GM12878 (cell line): Measurements from ENCODE around the gene DIAPH3. TPM values are rescaled to one million over a fixed set of nuclear protein-coding genes. Genes with fewer than 3 reads are reported as not detected.

Experiments
- ATAC-seq: fragments of 200-7000 bp; cut with Tn5 transposase; 3 replicates; pipeline ENCODE4 v1.9.1; 2020; ENCODE audit warnings: mild to moderate bottlenecking, moderate library complexity
- BruUV-seq: library from RNA; stranded (reverse); fragments of 400-500 nt; replicated peaks from 2 replicates; lab custom pipeline; 2021; lab: Mats Ljungman, UMichigan
- CTCF ChIA-PET: fragments of 300-600 bp; sonication (Branson Sonifier 250); formaldehyde crosslinking; extraction: SDS; loops from one replicate; lab custom pipeline; 2021; ENCODE audit warnings: inconsistent platforms; lab: Yijun Ruan, JAX
- POLR2A ChIA-PET: fragments of 350-600 bp; formaldehyde crosslinking; extraction: SDS; loops from one replicate; lab custom pipeline; 2021; ENCODE audit warnings: inconsistent platforms; lab: Charles Lee
- RAD21 ChIA-PET: fragments of 300-600 bp; sonication (Branson Sonifier 250); formaldehyde crosslinking; loops from one replicate; lab custom pipeline; 2023; ENCODE audit warnings: antibody characterized with exemption; ENCODE audit not compliant: unreplicated experiment; lab: Charles Lee
- SMC1A ChIA-PET: fragments of 300-600 bp; sonication (Branson Sonifier 250); formaldehyde crosslinking; loops from one replicate; lab custom pipeline; 2023; ENCODE audit not compliant: unreplicated experiment, uncharacterized antibody; lab: Charles Lee
- DNase-seq: peaks from one replicate; pipeline ENCODE4 v3.0.0-alpha.2; 2011; ENCODE audit warnings: low read depth, low spot score
- FAIRE-seq: peaks from 3 replicates; lab custom pipeline; 2011; peaks lifted over from hg19 to GRCh38; lab: Jason Lieb, UNC
- H2AFZ ChIP-seq: 2 replicates; pipeline ENCODE4 v1.6.0; 2011; ENCODE audit warnings: low read depth, low read length, control low read depth; ENCODE audit not compliant: control insufficient read depth
- H3K27ac ChIP-seq: 2 replicates; pipeline ENCODE4 v1.5.1; 2011; ENCODE audit warnings: control low read depth; ENCODE audit not compliant: control insufficient read depth, insufficient read depth
- H3K27me3 ChIP-seq, 2 experiments: replicated peaks in 1 of 2; 2 replicates each; pipeline versions ENCODE4 v1.6.0 to v1.6.1; 2011; ENCODE audit warnings: low read length in 1 of 2; ENCODE audit not compliant: control insufficient read depth in 2 of 2, insufficient read depth in 2 of 2
- H3K36me3 ChIP-seq, 2 experiments: 2 replicates each; pipeline ENCODE4 v1.5.1; 2011; ENCODE audit warnings: low read length in 1 of 2; ENCODE audit not compliant: control insufficient read depth in 2 of 2, insufficient read depth in 2 of 2
- H3K4me1 ChIP-seq: 2 replicates; pipeline ENCODE4 v1.6.1; 2011; ENCODE audit warnings: mild to moderate bottlenecking, low read length, moderate library complexity, mixed read lengths; ENCODE audit not compliant: control insufficient read depth, insufficient read depth
- H3K4me2 ChIP-seq: 2 replicates; pipeline ENCODE4 v1.6.0; 2011; ENCODE audit warnings: control low read depth; ENCODE audit not compliant: control insufficient read depth, insufficient read depth
- H3K4me3 ChIP-seq: fragments of 200-600 bp; sonication (generic); 2 replicates; pipeline ENCODE4 v1.5.1; 2016
- H3K79me2 ChIP-seq: 2 replicates; pipeline ENCODE4 v1.6.0; 2011; ENCODE audit warnings: low read length; ENCODE audit not compliant: control insufficient read depth, insufficient read depth
- H3K9ac ChIP-seq: 2 replicates; pipeline ENCODE4 v1.8.0; 2011; ENCODE audit warnings: low read length, control low read depth, mixed read lengths; ENCODE audit not compliant: control insufficient read depth, insufficient read depth
- H3K9me3 ChIP-seq: replicated peaks from 3 replicates; pipeline ENCODE4 v1.5.1; 2011; ENCODE audit warnings: mild to moderate bottlenecking, low read length; ENCODE audit not compliant: control insufficient read depth, insufficient read depth
- H4K20me1 ChIP-seq: 2 replicates; pipeline ENCODE4 v1.6.0; 2011; ENCODE audit not compliant: control insufficient read depth, insufficient read depth
- HDAC6 ChIP-seq: fragments of 200-600 bp; sonication (generic); IDR thresholded peaks from one replicate; pipeline ENCODE4 v1.8.0; 2017; ENCODE audit warnings: antibody characterized with exemption; ENCODE audit not compliant: unreplicated experiment
- IKZF2 ChIP-seq, 2 experiments: fragments of 450-650 bp; IDR thresholded peaks; 2 replicates each; pipeline ENCODE4 v1.6.1; 2017; ENCODE audit warnings: mild to moderate bottlenecking in 2 of 2, moderate library complexity in 2 of 2
- IRF4 ChIP-seq: IDR thresholded peaks from 2 replicates; pipeline ENCODE4 v1.6.1; 2011; ENCODE audit warnings: low read depth, low read length
- JUNB ChIP-seq: IDR thresholded peaks from 2 replicates; pipeline ENCODE4 v1.6.1; 2016; ENCODE audit warnings: antibody characterized with exemption, mild to moderate bottlenecking
- JUND ChIP-seq: IDR thresholded peaks from 2 replicates; pipeline ENCODE4 v1.6.1; 2012; ENCODE audit warnings: low read depth, mild to moderate bottlenecking, low read length, improper control_type of control experiment, moderate library complexity
- KLF5 ChIP-seq: fragments of 450-650 bp; IDR thresholded peaks from 2 replicates; pipeline ENCODE4 v1.6.1; 2014; ENCODE audit warnings: mild to moderate bottlenecking; ENCODE audit not compliant: partially characterized antibody
- LARP7 ChIP-seq: fragments of 450-650 bp; IDR thresholded peaks from 2 replicates; pipeline ENCODE4 v1.6.1; 2017; ENCODE audit warnings: mild to moderate bottlenecking
- MAX ChIP-seq: IDR thresholded peaks from 2 replicates; pipeline ENCODE4 v1.6.1; 2012; ENCODE audit warnings: low read depth, low read length, improper control_type of control experiment
- MEF2B ChIP-seq: fragments of 450-650 bp; IDR thresholded peaks from 2 replicates; pipeline ENCODE4 v1.6.1; 2018; ENCODE audit warnings: mild to moderate bottlenecking, moderate library complexity; ENCODE audit not compliant: partially characterized antibody, poor library complexity, severe bottlenecking
- MTA2 ChIP-seq: fragments of 450-650 bp; IDR thresholded peaks from 2 replicates; pipeline ENCODE4 v1.6.1; 2016; ENCODE audit warnings: low read depth, mild to moderate bottlenecking, moderate library complexity
- MXI1 ChIP-seq: fragments of 150-350 bp; IDR thresholded peaks from 2 replicates; pipeline ENCODE4 v1.6.1; 2011; ENCODE audit warnings: low read depth, mild to moderate bottlenecking, inconsistent platforms, low read length, improper control_type of control experiment
- NBN ChIP-seq: fragments of 450-650 bp; IDR thresholded peaks from 2 replicates; pipeline ENCODE4 v1.6.1; 2016
- NR2C1 ChIP-seq: fragments of 450-650 bp; IDR thresholded peaks from 2 replicates; pipeline ENCODE4 v1.6.1; 2017; ENCODE audit warnings: antibody characterized with exemption, mild to moderate bottlenecking, moderate library complexity
- NR2F1 ChIP-seq: fragments of 450-650 bp; conservative IDR thresholded peaks from 2 replicates; pipeline ENCODE4 v1.6.1; 2017; ENCODE audit warnings: mild to moderate bottlenecking
- RELB ChIP-seq: fragments of 450-650 bp; IDR thresholded peaks from 2 replicates; pipeline ENCODE4 v1.6.1; 2017; ENCODE audit warnings: low read depth, mild to moderate bottlenecking, moderate library complexity
- SMARCA5 ChIP-seq: fragments of 450-650 bp; IDR thresholded peaks from 2 replicates; pipeline ENCODE4 v1.6.1; 2017; ENCODE audit warnings: mild to moderate bottlenecking
- WGBS: methylation state at CpG from one replicate; pipeline ENCODE4 v1.1.6; 2016; ENCODE audit warnings: low lambda C conversion rate; ENCODE audit not compliant: insufficient replicate concordance, insufficient coverage; ENCODE audit errors: missing lambda C conversion rate; 5-methylcytosine and 5-hydroxymethylcytosine counted together
- in situ Hi-C: fragments of 300-500 bp; cut with MboI; formaldehyde crosslinking; loops from 9 replicates; pipeline ENCODE4 v1.14.3; 2018; ENCODE audit warnings: mixed read lengths
- intact Hi-C: fragments of 100-400 bp; cut with micrococcal nuclease; formaldehyde crosslinking; loops from one replicate; pipeline ENCODE4 v1.14.2; 2022; ENCODE audit not compliant: unreplicated experiment
- polyA plus RNA-seq, 11 experiments: library from polyadenylated mRNA; depleted of rRNA in 4 of 11; unstranded in 6 of 11; stranded (reverse) in 5 of 11; fragments of >200 nt; fragmentation: Nextera tagmentation in 4 of 11; fragmentation: Illumina TruSeq in 1 of 11; extraction: Ambion mirVana in 4 of 11; extraction: Trizol in 1 of 11; gene quantifications; 1 replicate in 1 of 11; 2 replicates in 10 of 11; pipeline versions ENCODE4 v1.2.1 to v1.2.3, GENCODE V29; 2011 to 2016; ENCODE audit warnings: inconsistent platforms in 2 of 11, missing spikeins in 2 of 11, low read depth in 1 of 11
- total RNA-seq, 4 experiments: library from RNA; depleted of rRNA in 3 of 4; stranded (reverse); fragments of >200 nt in 3 of 4; fragmentation: Illumina TruSeq in 1 of 4; extraction: Trizol in 1 of 4; gene quantifications; 2 replicates each; pipeline versions ENCODE4 v1.2.1 to v1.2.3, GENCODE V29; 2013 to 2021

Gene DIAPH3
- total and polyA plus RNA-seq, 10 of the 15 experiments (the other 5 are each of a cell fraction or from before 2014, with no cell fraction given) = 10.1 to 25.2 (median 15.4) TPM

- in situ Hi-C loops (no loop called here), intact Hi-C loops (no loop called here)
- no TSS peak for BruUV-seq
- Histone ChIP-seq H3K36me3 (no peaks in the 10 kb centered on the region), H2AFZ (no peak overlapping the region), H3K9ac (no peak overlapping the region), H4K20me1 (no peaks in the 10 kb centered on the region), H3K4me2 (no peak overlapping the region)
- DNase-seq (no peak), FAIRE-seq (no peak), ATAC-seq (no peak)
- SMC1A ChIA-PET = no interaction called here
- TF ChIP-seq MXI1 (no peak), LARP7 (no peak), HDAC6 (no peak), SMARCA5 (no peak), NR2F1 (no peak), NR2C1 (no peak)
- TF ChIP-seq, all 136 proteins: peak for 0
- no peaks in the 10 kb centered on the region for H3K9me3 ChIP-seq
- H3K27ac ChIP-seq = no peak overlapping the region
- no peaks in the 10 kb centered on the region for H3K27me3 ChIP-seq
- RAD21 ChIA-PET = no interaction called here
- H3K4me1 ChIP-seq = no peaks in the 10 kb centered on the region
- POLR2A ChIA-PET = no interaction called here
- H3K4me3 ChIP-seq = no peak overlapping the region
- no peaks in the 10 kb centered on the region for H3K79me2 ChIP-seq
- CTCF ChIA-PET = interaction anchor here (1.0 kb wide), 1 partner anchor 9 kb away, joined by 4 read pairs; no protein-coding TSS in a partner anchor
- 95% methylated on average over 2 of the region's 2 CpGs for WGBS
These were observed 383.7 kb downstream of the DIAPH3 start for GRCh38 chr13:59780058-59780457.

- RAD21 ChIA-PET = interaction anchor here (0.6 to 1.1 kb wide), 2 partner anchors 95 to 371 kb away, joined by 3 read pairs; no protein-coding TSS in a partner anchor
- no peaks in the 10 kb centered on the region for H4K20me1 ChIP-seq
- ATAC-seq (peak; percentile 92), DNase-seq (peak; percentile 17), FAIRE-seq (peak; percentile 35)
- no TSS peak for BruUV-seq
- no peak overlapping the region for H3K9ac ChIP-seq
- H3K9me3 ChIP-seq = no peaks in the 10 kb centered on the region
- no peaks in the 10 kb centered on the region for H3K79me2 ChIP-seq
- no peaks in the 10 kb centered on the region for H3K27me3 ChIP-seq
- no peak overlapping the region for H3K4me3 ChIP-seq
- no peak overlapping the region for H3K4me2 ChIP-seq
- POLR2A ChIA-PET = interaction anchor here (1.7 kb wide), 1 partner anchor 13 kb away, joined by 4 read pairs; no protein-coding TSS in a partner anchor
- SMC1A ChIA-PET = interaction anchor here (1.2 kb wide), 1 partner anchor 22 kb away, joined by 3 read pairs; no protein-coding TSS in a partner anchor
- WGBS = 74% methylated on average over 5 of the region's 5 CpGs
- intact Hi-C loops = loop anchor here (10.0 kb wide), 3 partner anchors 302 to 658 kb away; no protein-coding TSS in a partner anchor
- no peaks in the 10 kb centered on the region for H3K4me1 ChIP-seq
- CTCF ChIA-PET = interaction anchor here (0.7 to 1.5 kb wide), 4 partner anchors 12 to 98 kb away, joined by 3 to 5 read pairs (median 4); no protein-coding TSS in a partner anchor
- H3K36me3 ChIP-seq = no peaks in the 10 kb centered on the region
- in situ Hi-C loops = no loop called here
- H3K27ac ChIP-seq = no peak overlapping the region
- H2AFZ ChIP-seq = peak overlapping the region; percentile 23; the same call in 1 of the 2 replicates
- TF ChIP-seq KLF5 (no peak), IKZF2 (IDR thresholded peaks at IDR 0.05) (peak; percentile 63 to 80), RELB (peak; percentile 33; the same call in 1 of the 2 replicates), JUND (peak; percentile 68; the same call in 1 of the 2 replicates), MEF2B (peak; percentile 35), NR2F1 (peak; percentile 56), IRF4 (peak; percentile 61), NBN (no peak), MTA2 (peak; percentile 42), JUNB (peak; percentile 66), MAX (no peak), MXI1 (no peak)
These were observed 386.6 kb downstream of the DIAPH3 start for GRCh38 chr13:59776924-59777690.
